ENCODE results near the gene ARMC5.

ARMC5 gene

DNA sequence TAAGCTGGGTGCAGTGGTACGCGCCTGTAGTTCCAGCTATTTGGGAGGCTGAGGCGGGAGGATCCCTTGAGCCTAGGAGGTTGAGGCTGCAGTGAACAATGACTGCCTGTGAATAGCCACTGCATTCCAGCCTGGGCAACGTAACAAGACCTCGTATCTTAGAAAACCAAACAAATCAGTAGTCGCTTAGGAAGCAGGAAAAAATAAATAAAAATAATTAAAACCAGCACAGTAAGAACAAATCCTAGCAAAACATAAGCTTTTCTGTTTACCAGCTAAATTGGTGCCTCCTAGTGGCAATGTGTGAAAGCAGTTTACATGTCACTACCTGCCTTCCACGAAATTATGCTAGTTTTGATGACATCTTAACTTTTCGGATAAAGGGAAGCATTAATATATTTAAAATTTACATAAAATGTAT lies 1.3 kb downstream of the ARMC5 start:
- no peak for DNase-seq (ENCODE audit: low read depth in 2 of 2)

DNA sequence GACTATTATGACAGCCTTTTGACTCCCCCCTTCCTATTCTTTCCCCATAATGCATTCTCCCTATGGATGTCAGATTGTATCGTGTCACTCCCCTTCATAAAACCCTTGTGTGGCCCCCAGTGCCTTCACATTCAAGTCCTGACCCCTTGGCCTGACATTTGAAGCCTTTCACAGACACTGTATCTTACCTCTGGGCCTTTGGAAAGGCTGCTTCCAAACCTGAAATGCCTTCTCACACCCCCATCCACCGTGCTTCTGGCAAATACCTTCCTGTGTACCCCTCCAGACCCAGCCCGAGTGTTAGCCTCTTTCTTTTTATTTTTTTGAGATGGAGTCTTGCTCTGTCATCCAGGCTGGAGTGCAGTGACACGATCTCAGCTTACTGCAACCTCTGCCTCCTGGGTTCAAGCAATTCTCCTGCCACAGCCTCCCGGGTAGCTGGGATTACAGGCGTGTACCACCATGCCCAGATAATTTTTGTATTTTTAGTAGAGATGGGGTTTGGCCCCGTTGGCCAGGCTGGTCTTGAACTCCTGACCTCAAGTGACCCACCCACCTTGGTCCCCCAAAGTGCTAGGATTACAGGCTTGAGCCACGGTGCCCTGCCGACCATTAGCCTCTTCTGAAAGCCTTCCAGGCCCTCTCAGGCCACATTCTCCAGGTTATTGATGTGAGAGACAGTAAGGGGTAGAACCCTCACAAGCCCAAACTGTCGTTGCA lies 2.1 kb downstream of the ARMC5 start:
- DNase-seq (ENCODE audit: low read depth in 2 of 2): no peak

DNA sequence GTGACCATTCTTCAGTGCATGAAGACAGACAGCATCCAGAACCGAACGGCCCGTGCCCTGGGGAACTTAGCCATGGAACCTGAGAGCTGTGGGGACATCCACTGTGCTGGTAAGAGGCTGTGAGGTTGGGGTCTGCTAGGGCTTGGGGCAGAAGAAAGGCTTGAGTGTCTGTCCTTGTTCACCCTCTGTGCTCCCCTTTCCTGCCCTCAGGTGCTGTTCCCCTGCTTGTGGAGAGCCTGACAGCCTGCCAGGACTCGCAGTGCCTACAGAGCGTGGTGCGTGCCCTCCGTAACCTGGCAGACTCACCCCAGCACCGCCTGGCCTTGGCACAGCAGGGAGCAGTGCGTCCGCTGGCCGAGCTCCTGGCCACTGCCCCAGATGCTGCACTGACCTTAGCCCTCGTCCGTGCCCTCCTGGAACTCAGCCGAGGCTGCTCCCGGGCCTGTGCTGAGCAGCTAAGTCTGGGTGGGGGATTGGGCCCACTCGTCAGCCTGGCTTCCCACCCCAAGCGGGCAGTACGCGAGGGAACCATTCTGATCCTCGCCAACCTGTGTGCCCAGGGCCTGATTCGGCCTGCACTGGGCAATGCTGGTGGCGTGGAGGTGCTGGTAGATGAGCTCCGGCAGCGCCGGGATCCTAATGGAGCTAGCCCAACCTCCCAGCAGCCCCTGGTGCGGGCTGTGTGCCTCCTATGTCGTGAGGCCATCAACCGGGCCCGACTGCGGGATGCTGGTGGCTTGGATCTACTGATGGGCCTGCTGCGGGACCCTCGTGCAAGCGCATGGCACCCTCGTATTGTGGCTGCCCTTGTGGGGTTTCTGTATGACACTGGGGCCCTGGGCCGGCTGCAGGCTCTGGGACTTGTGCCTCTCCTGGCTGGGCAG lies 2.9 kb downstream of the ARMC5 start:
- DNase-seq (ENCODE audit: low read depth in 2 of 2): no peak

DNA sequence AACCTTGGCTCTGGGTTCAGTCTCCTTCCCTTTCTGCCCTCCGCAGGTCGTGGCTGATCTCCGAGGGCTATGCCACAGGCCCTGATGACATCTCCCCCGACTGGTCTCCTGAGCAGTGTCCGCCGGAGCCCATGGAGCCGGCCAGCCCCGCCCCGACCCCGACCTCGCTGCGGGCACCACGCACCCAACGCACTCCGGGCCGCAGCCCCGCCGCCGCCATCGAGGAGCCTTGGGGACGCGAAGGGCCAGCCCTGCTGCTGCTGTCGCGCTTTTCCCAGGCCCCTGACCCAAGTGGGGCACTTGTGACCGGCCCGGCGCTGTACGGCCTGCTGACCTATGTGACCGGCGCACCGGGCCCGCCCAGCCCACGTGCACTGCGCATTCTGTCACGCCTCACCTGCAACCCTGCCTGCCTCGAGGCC lies 5.1 kb downstream of the ARMC5 start:
- DNase-seq (ENCODE audit: low read depth in 2 of 2): no peak

DNA sequence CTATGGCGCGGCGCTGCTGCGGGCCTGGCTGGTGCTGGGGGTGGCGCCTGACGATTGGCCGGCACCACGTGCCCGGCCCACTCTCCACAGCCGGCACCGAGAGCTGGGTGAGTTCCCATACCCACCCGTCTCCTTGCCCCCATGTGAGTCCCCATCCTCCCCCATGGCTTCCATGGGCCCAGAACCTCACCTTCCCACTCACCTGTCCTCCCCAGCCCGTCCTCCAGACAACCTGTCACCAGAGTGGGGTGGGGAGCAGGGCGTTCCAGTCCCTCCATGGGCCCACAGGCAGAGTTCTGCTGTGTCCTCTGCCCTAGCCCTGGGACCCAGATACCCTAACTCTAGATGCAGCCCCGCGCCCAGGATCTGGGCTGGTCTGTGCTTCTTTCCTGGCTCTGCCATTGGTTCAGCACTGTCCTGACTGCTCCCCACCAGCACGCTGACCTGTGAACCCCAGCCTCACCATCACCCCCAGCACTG lies 5.5 kb downstream of the ARMC5 start:
- no peak for DNase-seq (ENCODE audit: low read depth in 2 of 2)

DNA sequence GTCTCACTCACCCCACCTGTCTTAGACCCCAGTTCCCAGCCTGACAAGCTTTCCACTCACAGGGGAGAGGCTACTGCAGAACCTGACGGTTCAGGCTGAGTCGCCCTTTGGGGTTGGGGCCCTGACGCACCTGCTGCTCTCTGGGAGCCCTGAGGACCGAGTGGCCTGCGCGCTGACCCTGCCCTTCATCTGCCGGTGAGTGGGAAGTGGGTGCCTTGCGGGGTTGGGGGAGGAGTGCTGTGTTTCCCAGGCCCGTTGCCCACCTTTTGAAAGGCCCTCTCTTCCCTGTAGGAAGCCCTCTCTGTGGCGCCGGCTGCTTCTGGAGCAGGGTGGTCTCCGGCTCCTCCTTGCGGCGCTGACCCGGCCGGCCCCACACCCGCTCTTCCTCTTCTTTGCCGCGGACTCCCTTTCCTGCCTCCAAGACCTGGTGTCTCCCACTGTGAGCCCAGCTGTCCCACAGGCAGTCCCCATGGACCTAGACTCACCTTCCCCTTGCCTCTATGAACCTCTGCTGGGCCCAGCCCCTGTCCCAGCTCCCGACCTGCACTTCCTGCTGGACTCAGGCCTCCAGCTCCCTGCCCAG lies 6.6 kb downstream of the ARMC5 start:
- DNase-seq (ENCODE audit: low read depth in 2 of 2): no peak

DNA sequence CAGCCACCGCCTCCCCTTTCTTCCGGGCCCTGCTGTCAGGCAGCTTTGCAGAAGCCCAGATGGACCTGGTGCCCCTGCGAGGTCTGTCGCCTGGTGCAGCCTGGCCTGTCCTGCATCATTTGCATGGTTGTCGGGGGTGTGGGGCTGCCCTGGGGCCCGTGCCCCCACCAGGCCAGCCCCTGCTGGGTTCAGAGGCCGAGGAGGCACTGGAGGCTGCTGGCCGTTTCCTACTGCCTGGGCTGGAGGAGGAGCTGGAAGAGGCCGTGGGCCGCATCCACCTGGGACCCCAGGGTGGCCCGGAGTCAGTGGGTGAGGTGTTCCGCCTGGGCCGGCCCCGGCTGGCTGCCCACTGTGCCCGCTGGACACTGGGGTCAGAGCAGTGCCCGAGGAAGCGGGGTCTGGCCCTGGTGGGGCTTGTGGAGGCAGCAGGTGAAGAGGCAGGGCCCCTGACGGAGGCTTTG lies 7.1 kb downstream of the ARMC5 start:
- DNase-seq (ENCODE audit: low read depth in 2 of 2): no peak

DNA sequence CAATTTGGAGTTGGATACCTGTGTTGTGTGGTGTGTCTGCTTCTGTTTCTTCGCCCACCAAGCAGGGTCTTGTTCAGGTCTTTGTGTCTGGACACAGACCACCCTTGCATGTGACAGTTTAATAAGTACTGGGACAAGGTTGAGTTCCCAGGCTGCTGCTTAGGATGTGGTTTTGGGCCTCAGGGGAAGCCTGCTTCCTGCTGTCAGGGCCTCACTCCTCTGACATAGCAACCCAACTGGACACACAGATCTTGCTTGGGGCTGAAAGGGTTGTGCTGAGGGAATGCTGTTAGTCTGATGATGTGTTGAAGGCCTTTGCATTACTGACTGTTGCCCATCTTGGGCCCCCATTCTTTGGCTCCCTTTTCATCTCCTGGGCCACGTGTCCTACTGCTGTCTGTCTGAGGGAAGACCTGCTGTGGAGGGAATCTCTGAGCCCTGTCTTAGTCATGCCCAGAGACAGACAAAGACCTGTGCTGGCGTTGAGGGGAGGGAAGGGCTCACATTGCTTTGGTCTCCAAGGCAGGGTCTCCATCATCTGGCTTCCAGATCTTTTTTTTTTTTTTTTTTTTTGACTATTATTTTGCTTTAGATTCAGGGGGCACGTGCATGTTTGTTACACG lies 8.0 kb downstream of the ARMC5 start:
- DNase-seq (ENCODE audit: low read depth in 2 of 2): no peak

DNA sequence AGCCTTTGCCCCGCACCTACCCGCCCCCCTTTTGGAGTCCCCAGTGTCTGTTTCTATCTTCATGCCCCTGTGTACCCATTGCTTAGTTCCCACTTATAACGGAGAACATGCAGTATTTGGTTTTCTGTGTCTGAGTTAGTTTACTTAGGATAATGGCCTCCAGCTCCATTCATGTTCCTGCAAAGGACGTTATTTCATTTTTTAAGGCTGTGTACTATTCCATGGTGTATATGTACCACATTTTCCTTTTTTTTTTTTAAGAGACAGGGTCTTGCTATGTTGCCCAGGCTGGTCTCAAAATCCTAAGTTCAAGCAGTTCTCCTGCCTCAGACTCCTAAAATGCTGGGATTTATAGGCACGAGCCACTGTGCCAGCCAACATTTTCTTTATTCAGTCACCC lies 8.6 kb downstream of the ARMC5 start:
- DNase-seq (ENCODE audit: low read depth in 2 of 2): no peak

DNA sequence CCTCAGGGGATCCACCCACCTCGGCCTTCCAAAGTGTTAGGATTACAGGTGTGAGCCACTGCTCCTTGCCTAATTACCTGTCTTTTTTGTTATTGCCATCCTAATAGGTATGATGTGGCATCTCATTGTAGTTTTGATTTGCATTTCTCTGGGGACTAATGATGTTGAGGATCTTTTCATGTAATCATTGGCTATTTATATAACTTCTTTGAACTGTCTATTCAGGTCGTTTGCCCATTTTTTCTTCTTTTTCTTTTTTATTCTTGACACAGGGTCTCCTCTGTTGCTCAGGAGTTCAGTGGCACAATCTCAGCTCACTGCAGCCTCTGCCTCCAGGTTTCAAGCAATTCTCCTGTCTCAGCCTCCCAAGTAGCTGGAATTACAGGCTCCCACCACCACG lies 11.3 kb downstream of the ARMC5 start:
- no peak for DNase-seq (ENCODE audit: low read depth in 2 of 2)

DNA sequence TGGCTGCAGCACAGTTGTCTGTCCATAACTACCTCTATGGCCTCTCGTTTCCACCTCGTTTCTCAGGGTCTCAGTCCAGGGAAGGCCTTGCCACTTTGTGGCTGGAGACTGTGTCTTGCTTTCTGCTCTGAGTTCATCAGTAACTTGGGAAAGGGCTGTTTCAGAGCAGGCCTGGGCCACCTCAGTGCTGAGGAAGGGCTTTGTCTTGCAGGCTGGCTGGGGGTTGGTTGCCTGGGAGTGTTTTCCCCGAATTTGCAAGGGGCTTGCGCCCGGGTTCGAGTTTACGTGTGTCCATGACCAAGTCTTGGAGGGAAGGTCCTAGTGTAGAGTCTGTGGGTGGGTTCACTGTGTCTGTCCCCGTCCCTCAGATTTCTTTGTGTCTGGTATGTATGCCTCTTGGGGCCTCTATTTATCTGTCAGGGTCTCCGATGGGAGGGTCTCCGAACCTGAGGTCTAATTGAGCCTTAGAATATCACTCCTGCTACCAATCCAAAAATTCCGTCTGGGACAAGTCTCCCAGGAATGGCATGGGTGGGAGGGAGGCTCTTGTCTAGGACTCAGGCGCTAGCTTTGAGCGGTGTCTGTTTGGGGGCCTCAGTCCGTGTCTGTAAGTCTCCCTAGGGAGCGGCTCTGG lies 12.1 kb downstream of the ARMC5 start:
- no peak for DNase-seq (ENCODE audit: low read depth in 2 of 2)

DNA sequence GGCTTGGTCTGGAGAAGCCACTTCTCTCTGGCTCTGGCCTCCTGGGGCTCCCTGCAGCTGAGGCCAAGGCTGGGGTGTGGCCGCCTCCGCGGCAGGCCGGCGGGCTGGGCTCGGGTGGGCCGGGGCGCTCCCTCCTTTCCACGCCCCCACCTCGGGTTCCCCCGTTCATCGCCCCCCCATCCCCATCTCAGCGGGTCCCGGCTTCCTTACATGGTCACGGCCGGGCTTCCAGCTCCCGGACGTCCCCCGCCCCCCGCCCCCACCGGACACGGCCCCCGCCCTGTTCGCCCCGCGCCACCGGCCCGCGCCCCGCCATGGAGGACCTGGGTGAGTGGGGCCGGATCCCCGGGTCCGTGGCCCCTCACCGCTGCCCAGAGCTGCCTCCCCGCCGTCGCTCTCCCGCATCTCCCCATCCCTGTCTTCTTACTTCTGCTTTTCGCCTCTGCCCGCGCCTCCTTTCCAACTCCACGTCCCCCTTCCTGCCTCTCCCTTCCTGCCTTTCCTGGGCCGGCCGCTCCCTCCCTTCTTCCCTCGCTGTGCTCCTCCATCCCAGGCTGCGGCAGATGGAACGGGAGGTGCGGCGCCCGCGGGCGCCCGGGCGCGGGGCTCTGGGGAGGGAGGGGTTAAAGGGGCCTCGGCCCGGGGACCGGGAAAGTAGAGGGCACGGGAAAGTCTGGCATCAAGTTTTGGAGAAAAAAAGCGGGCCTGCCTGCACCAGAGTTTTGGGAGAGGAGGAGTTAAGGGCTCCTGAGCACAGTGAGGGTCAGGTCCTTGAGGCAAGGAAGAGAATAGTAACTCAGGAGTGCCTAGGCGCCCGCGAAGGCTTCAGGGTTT lies 12.8 kb downstream of the ARMC5 start, which contains the start of gene TGFB1I1:
Gene TGFB1I1 (plus strand): TSS at position 278 of the 834 bp plus-strand sequence. CDS start 37 bp downstream, at position 315.
- DNase-seq (ENCODE audit: low read depth in 2 of 2): no peak

DNA sequence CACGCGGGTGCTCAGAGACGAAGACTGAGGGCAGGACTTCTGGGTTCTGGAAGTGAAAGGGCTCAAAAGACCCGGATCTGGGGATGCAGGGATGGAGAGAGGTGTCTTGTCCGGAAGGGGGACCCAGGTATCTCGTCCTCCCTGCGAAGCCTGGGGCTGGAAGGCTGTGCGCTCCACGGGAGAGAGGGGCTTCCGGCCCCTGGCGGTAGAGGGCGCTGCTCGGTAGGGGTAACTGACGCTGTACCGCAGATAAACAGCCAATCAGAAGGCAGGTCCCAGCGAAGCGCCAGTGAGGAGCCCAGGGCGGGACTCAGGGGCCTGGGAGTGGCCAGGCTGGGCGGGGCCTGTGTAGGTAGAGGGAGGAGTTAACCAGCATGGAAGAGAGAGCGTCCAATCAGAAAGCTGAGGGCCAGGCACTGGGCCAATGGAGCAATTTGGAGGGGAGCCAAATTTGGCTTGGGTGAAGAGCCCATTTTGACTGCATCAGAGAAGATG lies 13.5 kb downstream of the ARMC5 start:
- DNase-seq (ENCODE audit: low read depth in 2 of 2): no peak

DNA sequence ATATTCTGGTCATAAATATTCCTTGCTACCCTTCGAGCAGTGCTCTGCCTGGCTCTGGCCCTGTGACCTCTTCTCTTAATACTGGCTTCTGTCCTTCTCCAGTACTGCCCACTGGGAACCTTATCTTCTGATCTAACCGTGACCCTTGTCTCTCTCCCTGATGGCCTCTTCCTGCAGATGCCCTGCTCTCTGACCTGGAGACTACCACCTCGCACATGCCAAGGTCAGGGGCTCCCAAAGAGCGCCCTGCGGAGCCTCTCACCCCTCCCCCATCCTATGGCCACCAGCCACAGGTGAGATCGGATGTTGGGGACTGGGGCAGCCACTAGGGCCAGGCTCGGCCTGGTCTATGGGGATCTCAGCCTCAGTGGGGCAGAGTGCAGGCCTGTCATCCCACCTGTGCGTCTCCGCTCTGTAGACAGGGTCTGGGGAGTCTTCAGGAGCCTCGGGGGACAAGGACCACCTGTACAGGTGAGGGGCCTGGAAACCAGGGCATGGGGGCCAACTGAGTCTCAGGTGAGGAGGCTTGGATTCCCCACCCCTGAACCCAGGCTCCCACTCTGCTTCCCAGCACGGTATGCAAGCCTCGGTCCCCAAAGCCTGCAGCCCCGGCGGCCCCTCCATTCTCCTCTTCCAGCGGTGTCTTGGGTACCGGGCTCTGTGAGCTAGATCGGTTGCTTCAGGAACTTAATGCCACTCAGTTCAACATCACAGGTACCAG lies 14.1 kb downstream of the ARMC5 start:
- no peak for DNase-seq (ENCODE audit: low read depth in 2 of 2)

DNA sequence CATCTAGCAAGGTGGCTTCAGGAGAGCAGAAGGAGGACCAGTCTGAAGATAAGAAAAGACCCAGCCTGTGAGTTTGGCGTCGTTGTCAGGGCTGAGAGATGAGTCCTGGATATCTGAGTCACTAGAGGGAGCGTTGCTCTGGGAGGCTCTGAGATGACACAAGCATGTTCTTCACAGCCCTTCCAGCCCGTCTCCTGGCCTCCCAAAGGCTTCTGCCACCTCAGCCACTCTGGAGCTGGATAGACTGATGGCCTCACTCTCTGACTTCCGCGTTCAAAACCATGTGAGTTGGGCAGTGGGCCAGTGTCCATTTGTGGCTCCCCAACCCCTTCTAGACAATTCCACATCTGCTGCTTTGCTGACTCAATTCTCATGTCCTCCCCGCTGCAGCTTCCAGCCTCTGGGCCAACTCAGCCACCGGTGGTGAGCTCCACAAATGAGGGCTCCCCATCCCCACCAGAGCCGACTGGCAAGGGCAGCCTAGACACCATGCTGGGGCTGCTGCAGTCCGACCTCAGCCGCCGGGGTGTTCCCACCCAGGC lies 14.9 kb downstream of the ARMC5 start:
- DNase-seq (ENCODE audit: low read depth in 2 of 2): no peak

DNA sequence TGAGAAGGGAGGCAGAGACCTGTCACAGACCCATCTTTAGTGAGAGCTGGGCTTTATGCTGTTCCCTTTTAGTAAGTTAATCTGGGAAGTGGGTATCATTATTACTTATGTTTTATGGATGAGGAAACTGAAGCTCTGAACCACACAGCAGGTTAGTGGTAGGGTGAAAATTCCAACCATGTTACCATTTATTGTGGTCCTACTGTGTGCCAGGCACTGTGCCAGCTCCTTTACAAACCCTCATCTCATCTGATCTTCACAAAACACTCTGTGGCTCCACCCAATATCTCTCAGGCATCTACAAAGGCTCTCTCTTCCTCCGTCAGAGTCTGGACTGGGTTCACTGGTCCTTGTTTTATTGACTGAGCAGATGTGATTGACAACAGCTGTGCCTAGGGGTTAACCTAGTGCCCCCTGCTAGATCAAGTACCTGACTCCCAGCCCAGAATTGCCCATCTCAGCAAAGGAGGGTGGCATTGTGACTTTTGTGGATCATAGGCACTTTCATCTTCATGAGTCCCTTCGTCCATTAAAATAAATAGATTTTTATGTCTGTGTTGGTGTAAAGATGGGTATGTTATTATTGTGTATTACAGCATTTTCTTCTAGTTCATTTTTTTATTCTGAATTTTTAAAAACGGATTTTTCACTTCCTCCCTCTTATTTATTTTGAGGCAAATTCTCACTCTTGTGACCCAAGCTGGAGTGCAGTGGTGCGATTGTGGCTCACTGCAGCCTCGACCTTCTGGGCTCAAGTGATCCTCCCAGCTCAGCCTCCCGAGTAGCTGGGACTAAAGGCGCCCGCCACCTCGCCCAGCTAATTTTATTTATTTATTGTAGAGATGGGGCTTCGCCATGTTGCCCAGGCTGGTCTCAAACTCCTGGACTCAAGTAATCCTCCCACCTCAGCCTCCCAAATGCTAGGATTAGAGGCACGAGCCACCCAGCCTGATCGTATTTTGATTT lies 15.8 kb downstream of the ARMC5 start:
- DNase-seq (ENCODE audit: low read depth in 2 of 2): no peak

DNA sequence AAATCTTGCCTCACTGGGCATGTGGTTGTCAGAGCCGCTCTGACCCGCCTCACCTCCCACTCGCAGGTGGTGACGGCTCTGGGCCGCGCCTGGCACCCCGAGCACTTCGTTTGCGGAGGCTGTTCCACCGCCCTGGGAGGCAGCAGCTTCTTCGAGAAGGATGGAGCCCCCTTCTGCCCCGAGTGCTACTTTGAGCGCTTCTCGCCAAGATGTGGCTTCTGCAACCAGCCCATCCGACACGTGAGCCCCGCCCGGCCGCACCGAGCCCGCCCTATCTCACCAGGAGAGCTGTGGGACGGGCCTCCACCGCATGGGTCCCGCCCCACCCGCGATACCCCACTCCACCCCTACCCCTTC lies 16.6 kb downstream of the ARMC5 start:
- no peak for DNase-seq (ENCODE audit: low read depth in 2 of 2)

Measured in stimulated activated CD8-positive, alpha-beta memory T cell treated with anti-CD3 and anti-CD28 coated beads, Interleukin-7, amount 100 ng/mL, for 4 hours (primary cell).